ENCODE measurements around the gene DUSP12. TPM values are rescaled to one million over a fixed set of nuclear protein-coding genes. Genes with fewer than 3 reads are reported as not detected.

DUSP12 gene
- total RNA-seq, 1 experiment from 2014 or later: 28.0 TPM

DNA sequence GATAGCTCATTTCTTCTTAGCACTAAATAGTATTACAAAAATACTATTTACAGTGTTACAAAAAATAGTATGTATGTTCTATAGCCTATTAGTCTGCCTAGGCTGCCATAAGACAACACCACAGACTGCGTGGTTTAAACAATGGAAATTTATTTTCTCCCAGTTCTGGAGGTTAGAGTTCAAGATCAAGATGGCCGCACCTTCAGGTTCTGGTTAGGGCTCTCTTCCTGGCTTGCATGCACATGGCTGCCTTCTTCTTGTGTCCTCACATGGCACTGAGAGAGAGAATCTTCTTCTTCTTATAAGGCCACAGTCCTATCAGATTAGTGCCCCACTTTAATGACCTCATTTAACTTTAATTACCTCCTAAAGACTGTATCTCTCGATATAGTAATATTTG lies 20.7 kb downstream of the DUSP12 start:
- H2BK15ac ChIP-seq (ENCODE audit: low read depth, low read length): no peak overlapping the region
- no peak overlapping the region for H2BK12ac ChIP-seq (ENCODE audit: insufficient read length, low read depth, low read length)
- H3K14ac ChIP-seq (ENCODE audit: insufficient read depth, low read length): no peak overlapping the region
- H2BK20ac ChIP-seq (ENCODE audit: low read depth, low read length, poor library complexity, severe bottlenecking): no peak overlapping the region
- no peaks in the 10 kb centered on the region; the same call in 1 of the 2 replicates for H3K4me1 ChIP-seq (ENCODE audit: insufficient read depth, low read length)
- no peak overlapping the region for H3K18ac ChIP-seq (ENCODE audit: insufficient read length, low read depth, low read length)
- Mint-ChIP-seq H3K4me3 (no peak overlapping the region), H3K9me3 (no peaks in the 10 kb centered on the region; a peak in 1 of 5 replicates), H3K4me1 (peaks cover 8 to 11% of the 10 kb centered on the region in 2 experiments; a peak in 3 of 4 replicates), H3K36me3 (ENCODE audit: insufficient read depth in 1 of 3, low read depth in 3 of 3) (no peaks in the 10 kb centered on the region), H3K27me3 (ENCODE audit: low read depth) (peaks cover 3% of the 10 kb centered on the region), H3K27ac (no peak overlapping the region)
- H2BK120ac ChIP-seq (ENCODE audit: low read depth, low read length, poor library complexity, severe bottlenecking): no peak overlapping the region
- H3K9me3 ChIP-seq (ENCODE audit: control insufficient read depth, low read depth, low read length): no peaks in the 10 kb centered on the region
- H3K79me2 ChIP-seq (ENCODE audit: insufficient read depth, low read length): no peaks in the 10 kb centered on the region; the same call in 1 of the 2 replicates
- H2BK5ac ChIP-seq (ENCODE audit: insufficient read length, low read length): no peak overlapping the region
- no peaks in the 10 kb centered on the region for H4K20me1 ChIP-seq (ENCODE audit: control insufficient read depth, insufficient read depth, insufficient read length)
- no peak overlapping the region for H4K91ac ChIP-seq (ENCODE audit: insufficient read length, low read depth, low read length)
- H3K4me2 ChIP-seq (ENCODE audit: insufficient read depth, insufficient read length, low read length): no peak overlapping the region
- no CpG with 5 or more reads among the region's 3 CpGs for WGBS (ENCODE audit: extremely low coverage, insufficient read length, low lambda C conversion rate)
- H3K23ac ChIP-seq (ENCODE audit: insufficient read length, low read depth, low read length): no peak overlapping the region
- no peak overlapping the region for H4K8ac ChIP-seq (replicated peaks; ENCODE audit: insufficient read length, low read depth, low read length)
- TF ChIP-seq, protein P1, sequence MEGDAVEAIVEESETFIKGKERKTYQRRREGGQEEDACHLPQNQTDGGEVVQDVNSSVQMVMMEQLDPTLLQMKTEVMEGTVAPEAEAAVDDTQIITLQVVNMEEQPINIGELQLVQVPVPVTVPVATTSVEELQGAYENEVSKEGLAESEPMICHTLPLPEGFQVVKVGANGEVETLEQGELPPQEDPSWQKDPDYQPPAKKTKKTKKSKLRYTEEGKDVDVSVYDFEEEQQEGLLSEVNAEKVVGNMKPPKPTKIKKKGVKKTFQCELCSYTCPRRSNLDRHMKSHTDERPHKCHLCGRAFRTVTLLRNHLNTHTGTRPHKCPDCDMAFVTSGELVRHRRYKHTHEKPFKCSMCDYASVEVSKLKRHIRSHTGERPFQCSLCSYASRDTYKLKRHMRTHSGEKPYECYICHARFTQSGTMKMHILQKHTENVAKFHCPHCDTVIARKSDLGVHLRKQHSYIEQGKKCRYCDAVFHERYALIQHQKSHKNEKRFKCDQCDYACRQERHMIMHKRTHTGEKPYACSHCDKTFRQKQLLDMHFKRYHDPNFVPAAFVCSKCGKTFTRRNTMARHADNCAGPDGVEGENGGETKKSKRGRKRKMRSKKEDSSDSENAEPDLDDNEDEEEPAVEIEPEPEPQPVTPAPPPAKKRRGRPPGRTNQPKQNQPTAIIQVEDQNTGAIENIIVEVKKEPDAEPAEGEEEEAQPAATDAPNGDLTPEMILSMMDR (conservative IDR thresholded peaks at IDR 0.05): no peak
- no peaks in the 10 kb centered on the region for H3K27me3 ChIP-seq (ENCODE audit: insufficient read depth, low read length)
- H3K27ac ChIP-seq (ENCODE audit: insufficient read length, low read depth, low read length): no peak overlapping the region
- H2AK5ac ChIP-seq (ENCODE audit: insufficient read length, low read length): no peak overlapping the region
- no peak overlapping the region for H4K5ac ChIP-seq (ENCODE audit: insufficient read length, low read depth, low read length)
- no peak overlapping the region for H2AFZ ChIP-seq (ENCODE audit: low read length)
- H3K79me1 ChIP-seq (ENCODE audit: insufficient read depth, low read depth, low read length, poor library complexity, severe bottlenecking): no peaks in the 10 kb centered on the region
- H3T11ph ChIP-seq (ENCODE audit: low read length): no peak overlapping the region
- no peak overlapping the region for H3K56ac ChIP-seq (ENCODE audit: insufficient read length, low read depth, low read length)
- H3K9ac ChIP-seq (ENCODE audit: extremely low read depth, insufficient read length, low read length): no peak overlapping the region
- peaks cover 8% of the 10 kb centered on the region for H3K23me2 ChIP-seq (ENCODE audit: insufficient read length, low read depth, low read length, poor library complexity, severe bottlenecking)
- H3K4ac ChIP-seq (ENCODE audit: low read depth, low read length): no peak overlapping the region
- no peak for DNase-seq
